K562 (cell line): Measurements from ENCODE around the gene SERTAD1. TPM values are rescaled to one million over a fixed set of nuclear protein-coding genes. Genes with fewer than 3 reads are reported as not detected.

Experiments used
- CBX2 ChIP-seq: fragments of 200-600 bp; sonication (generic); IDR thresholded peaks from one replicate; pipeline ENCODE4 v1.6.1; 2012; ENCODE audit warnings: mild to moderate bottlenecking, low read length, inconsistent platforms; ENCODE audit not compliant: insufficient read depth, poor library complexity, severe bottlenecking
- NCOA1 ChIP-seq: fragments of 450-650 bp; IDR thresholded peaks from 2 replicates; pipeline ENCODE4 v1.6.1; 2016; ENCODE audit warnings: low read depth
- POLR2A ChIP-seq: fragments of 450-650 bp; conservative IDR thresholded peaks from 2 replicates; pipeline ENCODE4 v1.6.1; 2016
- POLR2AphosphoS2 ChIP-seq: IDR thresholded peaks from 2 replicates; pipeline ENCODE4 v1.6.1; 2012; ENCODE audit warnings: low read length, improper control_type of control experiment
- SMARCB1 ChIP-seq: IDR thresholded peaks from 2 replicates; pipeline ENCODE4 v1.6.1; 2011; ENCODE audit warnings: improper control_type of control experiment, low read depth; ENCODE audit not compliant: insufficient read length
- ZFP36 ChIP-seq: fragments of 150-350 bp; IDR thresholded peaks from 2 replicates; pipeline ENCODE4 v1.6.1; 2018; ENCODE audit warnings: low read length, low read depth; ENCODE audit not compliant: partially characterized antibody
- ZNF445 ChIP-seq: fragments of 250-450 bp; sonication (Bioruptor Pico); IDR thresholded peaks from 2 replicates; pipeline ENCODE4 v1.4.0; 2020; ENCODE audit warnings: low read depth, mild to moderate bottlenecking, moderate library complexity
- polyA plus RNA-seq, 8 experiments: library from polyadenylated mRNA; depleted of rRNA in 4 of 8; stranded (reverse) in 5 of 8; unstranded in 3 of 8; fragments of >200 nt; fragmentation: Nextera tagmentation in 2 of 8; fragmentation: Illumina TruSeq in 1 of 8; extraction: Ambion mirVana in 2 of 8; extraction: Trizol in 1 of 8; gene quantifications; 2 replicates each; pipeline versions ENCODE4 v1.2.1 to v1.2.3, GENCODE V29; 2011 to 2014; ENCODE audit warnings: inconsistent platforms in 1 of 8, missing spikeins in 1 of 8
- total RNA-seq, 7 experiments: library from RNA; depleted of rRNA in 6 of 7; stranded (reverse); fragments of >200 nt in 6 of 7; fragmentation: Illumina TruSeq in 2 of 7; extraction: Trizol in 2 of 7; gene quantifications; 2 replicates each; pipeline versions ENCODE4 v1.2.1 to v1.2.3, GENCODE V29; 2011 to 2021; ENCODE audit warnings: low replicate concordance in 1 of 7
- TF ChIP-seq, protein P1 (sequence below): sonication (generic); formaldehyde crosslinking; IDR thresholded peaks from 2 replicates; pipeline ENCODE4 v1.8.0; 2023; ENCODE audit warnings: mild to moderate bottlenecking, missing genetic modification reagents
- TF ChIP-seq, protein P2 (sequence below), 2 experiments: IDR thresholded peaks in 1 of 2; conservative IDR thresholded peaks in 1 of 2; 2 replicates each; pipeline ENCODE4 v1.6.1; 2016; ENCODE audit warnings: low read depth in 2 of 2, mild to moderate bottlenecking in 1 of 2, missing compliant biosample characterization in 1 of 2, missing genetic modification characterization in 1 of 2, moderate library complexity in 1 of 2
- TF ChIP-seq, protein P3 (sequence below), 2 experiments: fragments of 450-650 bp in 1 of 2; sonication (generic) in 1 of 2; formaldehyde crosslinking in 1 of 2; IDR thresholded peaks; 2 replicates each; pipeline versions ENCODE4 v1.7.1 to v1.9.0; 2016 to 2022; ENCODE audit warnings: inconsistent platforms in 1 of 2, mild to moderate bottlenecking in 1 of 2, missing genetic modification reagents in 1 of 2

Gene SERTAD1
- total and polyA plus RNA-seq, 9 of the 15 experiments (the other 6 are each of a cell fraction or from before 2014, with no cell fraction given): 0.15 to 8.7 (median 4.9) TPM

DNA sequence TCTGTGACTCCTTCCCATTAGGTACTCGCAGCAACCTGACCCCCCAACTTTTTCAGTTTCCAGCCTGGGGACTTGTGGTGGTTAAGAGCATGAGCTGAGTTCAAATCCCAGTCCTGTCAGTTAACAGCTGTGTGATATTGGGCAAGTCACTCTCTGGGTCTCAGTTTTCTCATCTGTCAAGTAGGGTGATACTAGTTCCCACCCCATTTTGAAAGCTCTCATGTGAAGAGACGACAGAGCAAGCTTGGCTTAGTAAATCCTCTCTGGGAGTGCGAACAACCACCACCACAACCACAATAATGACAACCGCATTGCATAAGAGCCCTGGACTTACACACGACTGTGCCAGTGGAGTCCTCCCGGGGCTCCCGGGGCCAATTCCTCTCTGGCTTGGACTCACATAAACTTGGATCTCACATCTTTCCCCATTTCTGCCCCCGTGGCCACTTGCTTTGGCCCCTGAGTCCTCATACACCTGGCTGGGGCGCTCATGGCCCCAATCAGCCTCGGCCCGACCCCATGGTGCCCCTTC lies 39.3 kb upstream of the SERTAD1 start (continued):
- TF ChIP-seq POLR2AphosphoS2: no peak
- no peak for TF ChIP-seq ZNF445 (CRISPR knock-in tag)
- TF ChIP-seq SMARCB1: no peak
- no peak for TF ChIP-seq CBX2
- TF ChIP-seq, protein P1, sequence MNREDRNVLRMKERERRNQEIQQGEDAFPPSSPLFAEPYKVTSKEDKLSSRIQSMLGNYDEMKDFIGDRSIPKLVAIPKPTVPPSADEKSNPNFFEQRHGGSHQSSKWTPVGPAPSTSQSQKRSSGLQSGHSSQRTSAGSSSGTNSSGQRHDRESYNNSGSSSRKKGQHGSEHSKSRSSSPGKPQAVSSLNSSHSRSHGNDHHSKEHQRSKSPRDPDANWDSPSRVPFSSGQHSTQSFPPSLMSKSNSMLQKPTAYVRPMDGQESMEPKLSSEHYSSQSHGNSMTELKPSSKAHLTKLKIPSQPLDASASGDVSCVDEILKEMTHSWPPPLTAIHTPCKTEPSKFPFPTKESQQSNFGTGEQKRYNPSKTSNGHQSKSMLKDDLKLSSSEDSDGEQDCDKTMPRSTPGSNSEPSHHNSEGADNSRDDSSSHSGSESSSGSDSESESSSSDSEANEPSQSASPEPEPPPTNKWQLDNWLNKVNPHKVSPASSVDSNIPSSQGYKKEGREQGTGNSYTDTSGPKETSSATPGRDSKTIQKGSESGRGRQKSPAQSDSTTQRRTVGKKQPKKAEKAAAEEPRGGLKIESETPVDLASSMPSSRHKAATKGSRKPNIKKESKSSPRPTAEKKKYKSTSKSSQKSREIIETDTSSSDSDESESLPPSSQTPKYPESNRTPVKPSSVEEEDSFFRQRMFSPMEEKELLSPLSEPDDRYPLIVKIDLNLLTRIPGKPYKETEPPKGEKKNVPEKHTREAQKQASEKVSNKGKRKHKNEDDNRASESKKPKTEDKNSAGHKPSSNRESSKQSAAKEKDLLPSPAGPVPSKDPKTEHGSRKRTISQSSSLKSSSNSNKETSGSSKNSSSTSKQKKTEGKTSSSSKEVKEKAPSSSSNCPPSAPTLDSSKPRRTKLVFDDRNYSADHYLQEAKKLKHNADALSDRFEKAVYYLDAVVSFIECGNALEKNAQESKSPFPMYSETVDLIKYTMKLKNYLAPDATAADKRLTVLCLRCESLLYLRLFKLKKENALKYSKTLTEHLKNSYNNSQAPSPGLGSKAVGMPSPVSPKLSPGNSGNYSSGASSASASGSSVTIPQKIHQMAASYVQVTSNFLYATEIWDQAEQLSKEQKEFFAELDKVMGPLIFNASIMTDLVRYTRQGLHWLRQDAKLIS (CRISPR knock-in tag): no peak; the same call in 1 of the 2 replicates
- no peak for TF ChIP-seq POLR2A
- TF ChIP-seq NCOA1: peak; percentile 15; the same call in 1 of the 2 replicates
- TF ChIP-seq ZFP36: no peak
- TF ChIP-seq, protein P2, sequence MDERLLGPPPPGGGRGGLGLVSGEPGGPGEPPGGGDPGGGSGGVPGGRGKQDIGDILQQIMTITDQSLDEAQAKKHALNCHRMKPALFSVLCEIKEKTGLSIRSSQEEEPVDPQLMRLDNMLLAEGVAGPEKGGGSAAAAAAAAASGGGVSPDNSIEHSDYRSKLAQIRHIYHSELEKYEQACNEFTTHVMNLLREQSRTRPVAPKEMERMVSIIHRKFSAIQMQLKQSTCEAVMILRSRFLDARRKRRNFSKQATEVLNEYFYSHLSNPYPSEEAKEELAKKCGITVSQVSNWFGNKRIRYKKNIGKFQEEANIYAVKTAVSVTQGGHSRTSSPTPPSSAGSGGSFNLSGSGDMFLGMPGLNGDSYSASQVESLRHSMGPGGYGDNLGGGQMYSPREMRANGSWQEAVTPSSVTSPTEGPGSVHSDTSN (CRISPR knock-in tag; IDR thresholded peaks at IDR 0.05; ENCODE audit: low read depth): no peak
- TF ChIP-seq, protein P2 (tag; conservative IDR thresholded peaks at IDR 0.05; ENCODE audit: low read depth): peak; percentile 28; the same call in 1 of the 2 replicates
- TF ChIP-seq, protein P3, sequence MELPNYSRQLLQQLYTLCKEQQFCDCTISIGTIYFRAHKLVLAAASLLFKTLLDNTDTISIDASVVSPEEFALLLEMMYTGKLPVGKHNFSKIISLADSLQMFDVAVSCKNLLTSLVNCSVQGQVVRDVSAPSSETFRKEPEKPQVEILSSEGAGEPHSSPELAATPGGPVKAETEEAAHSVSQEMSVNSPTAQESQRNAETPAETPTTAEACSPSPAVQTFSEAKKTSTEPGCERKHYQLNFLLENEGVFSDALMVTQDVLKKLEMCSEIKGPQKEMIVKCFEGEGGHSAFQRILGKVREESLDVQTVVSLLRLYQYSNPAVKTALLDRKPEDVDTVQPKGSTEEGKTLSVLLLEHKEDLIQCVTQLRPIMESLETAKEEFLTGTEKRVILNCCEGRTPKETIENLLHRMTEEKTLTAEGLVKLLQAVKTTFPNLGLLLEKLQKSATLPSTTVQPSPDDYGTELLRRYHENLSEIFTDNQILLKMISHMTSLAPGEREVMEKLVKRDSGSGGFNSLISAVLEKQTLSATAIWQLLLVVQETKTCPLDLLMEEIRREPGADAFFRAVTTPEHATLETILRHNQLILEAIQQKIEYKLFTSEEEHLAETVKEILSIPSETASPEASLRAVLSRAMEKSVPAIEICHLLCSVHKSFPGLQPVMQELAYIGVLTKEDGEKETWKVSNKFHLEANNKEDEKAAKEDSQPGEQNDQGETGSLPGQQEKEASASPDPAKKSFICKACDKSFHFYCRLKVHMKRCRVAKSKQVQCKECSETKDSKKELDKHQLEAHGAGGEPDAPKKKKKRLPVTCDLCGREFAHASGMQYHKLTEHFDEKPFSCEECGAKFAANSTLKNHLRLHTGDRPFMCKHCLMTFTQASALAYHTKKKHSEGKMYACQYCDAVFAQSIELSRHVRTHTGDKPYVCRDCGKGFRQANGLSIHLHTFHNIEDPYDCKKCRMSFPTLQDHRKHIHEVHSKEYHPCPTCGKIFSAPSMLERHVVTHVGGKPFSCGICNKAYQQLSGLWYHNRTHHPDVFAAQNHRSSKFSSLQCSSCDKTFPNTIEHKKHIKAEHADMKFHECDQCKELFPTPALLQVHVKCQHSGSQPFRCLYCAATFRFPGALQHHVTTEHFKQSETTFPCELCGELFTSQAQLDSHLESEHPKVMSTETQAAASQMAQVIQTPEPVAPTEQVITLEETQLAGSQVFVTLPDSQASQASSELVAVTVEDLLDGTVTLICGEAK (IDR thresholded peaks at IDR 0.05): peak; percentile 42; the same call in 1 of the 2 replicates
- TF ChIP-seq, protein P3 (CRISPR knock-in tag; IDR thresholded peaks at IDR 0.05): no peak
